NCI-H146 treated with DMSO at 0.1 percent for 48 hours (cell line): ENCODE data around the gene RTP2.
"Not testable (repeated sequence)": the region's sequence is repeated elsewhere in the genome, so short reads cannot be mapped to it uniquely, and the experiment has no call there.

ENCODE experiments used
- DNase-seq: peaks from one replicate; lab custom pipeline; 2025; ENCODE audit not compliant: unreplicated experiment; lab: John Stamatoyannopoulos, UW

RTP2 gene

DNA sequence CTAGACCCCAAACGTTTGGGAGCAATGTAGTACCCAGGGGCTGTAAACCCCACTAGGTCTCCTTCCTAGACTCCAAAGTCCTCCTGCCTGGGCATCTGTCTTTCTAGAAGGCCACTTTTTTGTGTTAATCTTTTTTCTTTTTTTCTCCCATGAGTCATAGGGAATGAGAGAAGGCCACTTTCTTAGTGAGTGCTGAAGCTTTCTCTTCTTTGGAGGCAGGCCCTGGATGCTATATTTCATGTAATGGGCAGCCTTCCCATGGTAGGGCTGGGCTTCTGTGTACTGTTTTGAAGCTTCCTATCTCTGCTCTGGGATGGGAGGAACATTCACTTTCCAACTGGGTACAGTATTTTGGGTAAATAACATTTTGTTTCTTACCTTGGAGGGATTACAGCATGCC lies 15.2 kb upstream of the RTP2 start:
- no peak for DNase-seq

DNA sequence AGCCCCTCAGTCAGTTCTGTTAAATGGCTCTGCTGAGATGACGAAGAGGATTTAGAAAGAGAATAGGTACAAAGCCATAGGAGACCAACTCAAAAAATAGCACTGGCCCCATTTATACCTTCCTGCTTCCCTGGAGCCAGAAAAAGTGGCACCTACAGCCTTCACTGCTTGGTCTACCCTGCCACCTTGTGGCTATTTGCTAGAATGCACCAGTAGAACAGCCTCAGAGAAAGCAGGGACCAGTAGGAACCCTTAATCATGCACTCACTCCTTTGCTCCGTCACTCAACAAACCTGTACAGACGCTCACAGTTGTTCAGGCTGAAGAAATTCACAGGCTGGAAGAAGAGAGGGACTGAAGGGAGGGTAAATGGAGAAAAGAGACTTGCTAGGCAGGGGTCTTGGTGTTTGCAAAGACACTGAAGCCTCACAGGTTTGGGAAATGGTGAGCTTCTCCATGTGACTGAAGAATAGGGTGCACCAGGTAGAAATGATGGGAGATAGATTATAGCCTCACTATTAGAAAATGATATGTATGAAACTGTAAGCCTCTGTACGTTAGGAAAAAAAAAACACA lies 12.1 kb upstream of the RTP2 start:
- peak; percentile 23 for DNase-seq

DNA sequence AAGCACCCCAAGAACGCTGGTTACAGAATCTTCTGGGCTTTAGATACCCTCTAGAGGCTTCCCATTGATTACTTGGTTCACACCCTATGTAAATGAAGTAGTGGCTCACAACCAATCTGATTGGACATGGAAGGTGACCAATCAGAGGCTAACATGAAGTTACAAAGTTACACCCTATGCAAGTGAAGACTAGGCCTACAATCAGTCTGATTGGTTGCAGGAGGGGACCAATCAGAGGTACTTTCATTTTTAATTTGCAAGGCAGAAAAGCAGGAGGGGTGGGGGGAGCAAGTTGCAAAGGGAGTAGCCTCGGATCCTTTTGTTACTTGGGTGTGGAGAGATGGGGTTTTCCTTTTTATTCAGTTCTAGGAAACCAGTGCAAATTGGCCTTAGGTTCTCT lies 11.1 kb upstream of the RTP2 start:
- no peak for DNase-seq

DNA sequence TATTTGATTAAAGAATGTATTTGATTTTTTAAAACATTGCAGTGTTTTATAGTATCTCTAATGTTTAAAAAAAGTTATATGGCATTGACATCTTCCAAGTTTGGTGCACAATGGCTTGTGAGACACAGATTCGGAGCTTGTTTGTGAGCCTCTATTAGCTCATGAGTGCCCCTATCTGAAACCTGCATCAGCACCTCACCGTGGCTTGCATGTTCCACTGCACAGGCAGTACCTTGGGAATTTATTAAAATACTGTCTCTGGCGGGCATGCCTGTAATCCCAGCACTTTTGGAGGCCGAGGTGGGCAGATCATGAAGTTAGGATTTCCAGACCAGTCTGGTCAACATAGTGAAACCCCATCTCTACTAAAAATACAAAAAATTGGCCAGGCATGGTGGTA lies 6.8 kb upstream of the RTP2 start:
- DNase-seq = no peak

DNA sequence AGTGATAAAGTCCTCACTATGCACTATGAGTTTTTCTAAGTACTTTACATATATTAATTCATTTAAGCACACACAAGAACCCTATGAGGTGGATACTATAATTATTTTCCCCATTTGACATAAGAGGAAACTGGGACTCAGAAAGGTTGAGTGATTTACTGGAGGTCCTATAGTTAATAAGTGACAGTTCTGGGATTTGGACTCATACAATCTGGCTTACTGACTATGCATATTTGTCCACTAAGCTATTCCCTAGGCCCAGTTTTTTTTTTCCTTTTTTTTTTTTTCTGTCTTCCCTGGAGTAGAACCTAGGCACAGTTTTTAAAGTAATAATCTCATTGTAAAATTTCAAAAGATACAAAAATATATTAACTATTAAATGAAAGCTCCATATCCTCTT lies 6.3 kb upstream of the RTP2 start:
- no peak for DNase-seq

DNA sequence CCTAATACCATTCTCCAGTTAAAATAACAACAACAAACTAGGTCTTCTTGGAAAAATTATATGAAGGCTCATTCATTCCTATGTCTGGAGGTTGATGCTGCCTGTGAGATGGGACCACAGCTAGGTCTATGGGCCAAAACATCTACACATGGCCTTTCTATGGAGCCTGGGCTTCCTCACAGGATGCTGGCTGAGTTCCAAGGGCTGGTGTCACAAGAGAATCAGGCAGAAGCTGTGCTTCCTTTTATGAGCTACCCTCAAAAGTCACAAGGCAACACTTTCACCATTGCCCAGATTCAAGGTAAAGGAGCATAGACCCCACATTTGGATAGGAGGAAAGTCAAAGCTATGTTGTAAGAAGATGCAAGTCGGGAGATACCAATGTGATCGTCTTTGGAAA lies 4.6 kb upstream of the RTP2 start:
- DNase-seq = no peak

DNA sequence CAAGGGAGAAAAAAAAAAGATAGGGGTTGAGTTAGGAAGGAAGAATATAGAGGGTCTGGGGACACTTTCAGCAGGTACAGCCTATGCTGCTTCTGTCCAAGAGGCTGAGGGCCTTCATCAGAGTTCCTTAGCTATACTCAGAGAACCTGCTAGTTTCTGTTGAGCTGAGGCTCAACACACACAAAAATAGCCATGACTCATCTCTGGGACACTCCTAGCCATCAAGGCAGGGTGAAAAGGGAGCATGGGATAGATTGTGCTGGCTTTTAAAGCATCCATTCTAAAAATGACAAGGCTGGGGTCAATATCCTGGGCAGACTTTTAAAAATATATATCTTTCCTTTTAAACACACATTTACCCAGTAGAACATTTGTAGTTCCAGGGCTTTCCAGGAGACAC lies 2.8 kb upstream of the RTP2 start:
- no peak for DNase-seq

DNA sequence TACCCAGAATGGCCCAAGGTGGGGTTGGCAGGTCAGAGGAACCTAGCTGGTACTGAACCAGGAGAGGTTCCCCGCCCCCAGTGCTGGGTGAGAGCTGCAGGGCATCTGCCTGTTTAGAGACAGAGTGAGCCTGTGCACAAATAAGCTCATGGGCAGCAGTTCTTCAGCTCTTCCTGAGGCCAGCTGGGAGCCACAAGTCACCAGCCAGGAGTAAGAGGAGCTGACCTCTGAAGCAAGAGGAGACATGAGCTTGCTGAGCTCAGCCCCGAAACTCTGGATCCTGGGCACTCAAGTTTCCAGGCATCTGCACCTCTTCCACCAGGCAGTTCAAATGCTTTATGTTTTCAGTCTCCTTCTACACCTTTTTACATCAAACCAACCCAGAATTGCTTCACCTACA lies 2.1 kb downstream of the RTP2 start:
- DNase-seq = no peak

DNA sequence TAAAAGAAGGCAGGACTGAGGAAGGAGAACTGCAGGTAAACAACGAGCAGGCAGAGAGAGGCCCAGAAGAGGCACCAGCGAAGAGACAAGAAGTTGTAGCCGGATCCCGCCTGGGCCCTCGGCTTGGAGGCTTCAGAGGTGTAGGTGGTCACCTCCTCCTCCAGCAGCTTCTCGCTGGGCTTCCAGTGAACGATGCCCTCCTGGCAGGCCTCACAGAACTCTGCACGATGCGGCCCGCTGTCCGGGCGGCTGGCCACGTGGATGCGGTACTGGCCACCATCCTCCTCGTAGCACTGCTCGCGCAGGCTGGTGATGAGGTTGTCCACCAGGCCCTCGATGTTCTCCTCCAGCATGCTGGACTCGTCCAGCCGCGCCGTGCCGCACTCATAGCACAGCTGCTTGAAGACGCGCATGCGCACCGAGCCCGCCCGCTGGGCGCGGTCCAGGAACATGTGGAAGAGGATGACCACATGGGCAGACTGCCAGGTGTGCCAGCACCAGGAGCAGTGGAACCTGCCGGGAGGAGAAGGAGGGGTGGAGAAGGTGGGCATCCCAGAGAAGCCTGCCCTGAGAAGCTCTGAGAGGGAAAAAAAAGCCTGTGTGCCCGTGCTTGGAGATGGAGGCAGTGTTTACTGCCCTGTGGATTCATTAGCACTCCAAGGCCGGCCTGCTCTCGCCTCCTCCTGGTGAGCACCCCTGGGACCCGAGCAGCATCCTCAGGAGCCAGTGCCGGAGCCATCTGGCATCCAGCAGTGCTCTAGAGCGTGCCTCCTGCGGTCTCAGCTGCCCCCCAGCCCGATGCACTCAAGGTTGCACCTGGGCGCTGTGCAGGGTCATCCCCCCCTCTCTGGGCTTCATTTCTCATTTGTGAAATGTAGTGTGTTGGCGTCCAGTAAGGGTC lies 3.6 kb downstream of the RTP2 start:
- no peak for DNase-seq

DNA sequence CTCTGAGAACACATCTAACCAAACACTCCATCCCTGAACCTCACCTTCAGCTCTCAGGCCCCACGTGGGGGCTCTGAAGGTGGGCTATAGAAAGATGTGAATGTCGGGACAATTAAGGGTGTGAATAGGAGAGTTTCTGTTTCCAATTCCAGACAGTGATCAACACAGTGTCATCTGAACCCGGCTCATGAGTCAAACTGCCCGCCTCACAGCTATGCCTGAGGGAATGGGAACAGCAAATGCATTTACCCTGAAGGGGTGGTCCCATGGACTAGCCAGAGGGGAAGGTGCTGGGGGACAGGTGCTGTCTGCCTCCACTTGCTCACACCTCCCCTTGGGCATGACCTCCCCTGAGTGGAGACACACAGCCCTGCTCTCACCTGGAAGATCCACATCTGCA lies 6.3 kb downstream of the RTP2 start:
- DNase-seq = no peak

DNA sequence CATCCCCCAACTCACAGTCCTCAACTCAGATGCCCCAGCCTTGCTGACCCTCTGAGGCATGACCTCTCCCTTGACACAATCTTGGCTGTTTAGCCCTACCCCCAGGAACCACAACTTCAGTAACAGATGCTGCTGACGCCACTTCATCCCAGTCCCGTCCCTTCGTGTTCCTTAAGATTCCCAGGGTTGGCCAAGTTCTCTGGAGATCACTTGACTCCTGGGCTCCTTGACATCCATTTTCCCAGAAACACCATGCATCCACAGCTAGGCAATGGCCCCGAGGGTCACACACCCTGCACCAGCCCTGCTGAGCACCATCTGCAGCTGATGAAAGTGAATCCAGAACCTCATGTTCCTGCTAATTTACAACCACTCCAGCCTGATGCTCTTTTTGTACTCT lies 6.9 kb downstream of the RTP2 start:
- no peak for DNase-seq

DNA sequence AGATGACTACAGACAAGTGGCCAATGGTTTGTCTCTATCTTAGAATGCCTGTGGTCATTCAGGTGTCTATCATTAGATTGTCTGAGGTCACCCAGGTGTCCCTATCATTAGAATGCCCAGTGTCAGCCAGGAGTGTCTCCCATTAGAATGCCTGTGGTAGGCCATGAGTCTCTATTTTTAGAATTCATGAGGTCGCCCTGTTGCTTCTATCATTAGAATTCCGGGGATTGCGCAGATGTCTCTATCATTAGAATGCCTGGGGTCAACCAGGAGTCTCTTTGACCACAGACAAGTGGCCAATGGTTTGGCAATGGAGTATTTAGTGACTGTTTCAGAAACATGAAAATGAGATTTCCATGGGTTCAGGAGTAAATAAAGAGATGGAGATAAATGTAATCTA lies 7.6 kb downstream of the RTP2 start:
- no peak for DNase-seq

DNA sequence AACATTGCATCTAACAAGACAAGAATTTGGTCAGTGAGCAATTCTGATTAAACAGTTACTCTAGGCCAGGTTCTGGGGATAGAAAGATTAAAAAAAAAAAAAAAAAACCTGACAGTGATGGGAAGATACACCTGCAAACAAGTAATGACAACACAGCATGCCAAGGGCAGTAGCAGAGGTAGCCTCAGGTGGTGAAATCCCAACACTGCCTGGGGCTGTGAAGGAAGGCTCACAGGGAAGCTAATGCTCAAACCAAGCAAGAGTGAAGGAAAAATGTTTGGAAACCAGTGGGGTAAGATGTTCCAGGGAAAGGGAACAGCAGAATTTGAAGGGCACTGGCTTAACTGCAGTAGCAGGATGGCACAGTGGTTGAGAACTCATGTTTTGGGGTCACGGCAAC lies 8.9 kb downstream of the RTP2 start:
- no peak for DNase-seq

DNA sequence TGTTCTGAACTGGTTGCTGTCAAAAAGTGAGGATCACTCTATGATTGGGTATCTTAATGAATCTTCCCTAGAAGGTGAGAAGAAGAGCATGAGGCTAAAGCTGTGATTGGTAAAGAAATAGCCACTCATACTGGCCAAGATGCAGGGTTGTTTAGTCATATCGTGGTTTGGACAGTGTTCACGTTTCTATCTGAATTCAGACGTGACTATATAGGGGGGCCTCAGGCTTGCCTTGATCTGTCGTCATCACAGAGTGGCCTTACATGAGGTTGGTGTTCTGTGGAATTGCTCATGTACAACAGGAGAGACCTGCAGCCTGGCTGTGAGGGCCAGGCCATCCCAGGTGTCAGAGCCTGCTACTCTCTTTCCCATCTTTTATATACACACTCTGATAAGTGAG lies 12.4 kb downstream of the RTP2 start:
- no peak for DNase-seq

DNA sequence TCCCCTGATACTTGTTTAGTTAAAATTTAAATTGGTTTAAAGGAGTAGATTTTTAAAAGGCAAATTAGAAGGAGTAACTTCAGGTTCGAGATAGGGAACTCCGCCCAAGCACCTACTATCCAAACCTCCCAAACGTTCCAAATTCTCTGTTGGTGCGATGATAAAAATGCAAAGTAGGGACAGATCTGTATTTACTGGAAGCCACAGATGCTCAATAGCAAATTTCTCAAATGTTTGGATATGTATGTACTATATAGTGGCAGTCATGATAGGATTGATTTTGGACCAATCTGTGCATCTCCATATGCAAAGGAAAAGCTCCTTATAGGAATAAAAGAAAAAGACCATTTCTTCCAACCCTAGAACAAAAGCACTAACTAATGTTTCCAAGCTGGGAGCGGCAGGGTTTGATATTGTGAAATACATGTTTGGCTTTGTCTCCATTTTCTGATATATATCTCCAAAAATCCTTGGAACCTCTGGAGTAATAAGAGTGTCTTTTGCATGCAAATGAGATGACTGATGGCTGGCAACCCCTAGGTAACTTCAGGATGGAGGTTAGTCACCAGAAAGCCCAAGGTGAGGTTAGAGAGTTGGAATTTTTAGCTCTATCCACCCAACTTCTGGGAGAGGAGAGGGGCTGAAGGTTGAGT lies 15.6 kb downstream of the RTP2 start:
- DNase-seq = no peak

DNA sequence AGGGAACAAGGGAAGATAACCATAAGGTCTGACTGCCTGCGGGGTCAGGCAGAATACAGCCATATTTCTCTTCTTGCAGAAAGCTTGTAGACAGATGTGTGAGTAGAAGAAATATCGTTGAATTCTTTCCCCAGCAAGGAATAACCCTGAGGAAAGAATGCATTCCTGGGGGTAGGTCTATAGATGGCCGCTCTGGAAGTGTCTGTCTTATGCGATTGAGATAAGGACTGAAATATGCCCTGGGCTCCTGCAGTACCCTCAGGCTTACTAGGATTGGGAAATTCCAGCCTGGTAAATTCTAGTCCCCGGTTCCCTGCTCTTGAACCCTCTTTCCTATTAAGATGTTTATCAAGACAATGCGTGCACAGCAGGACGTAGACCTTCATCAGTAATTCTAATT lies 16.4 kb downstream of the RTP2 start:
- DNase-seq = no peak

DNA sequence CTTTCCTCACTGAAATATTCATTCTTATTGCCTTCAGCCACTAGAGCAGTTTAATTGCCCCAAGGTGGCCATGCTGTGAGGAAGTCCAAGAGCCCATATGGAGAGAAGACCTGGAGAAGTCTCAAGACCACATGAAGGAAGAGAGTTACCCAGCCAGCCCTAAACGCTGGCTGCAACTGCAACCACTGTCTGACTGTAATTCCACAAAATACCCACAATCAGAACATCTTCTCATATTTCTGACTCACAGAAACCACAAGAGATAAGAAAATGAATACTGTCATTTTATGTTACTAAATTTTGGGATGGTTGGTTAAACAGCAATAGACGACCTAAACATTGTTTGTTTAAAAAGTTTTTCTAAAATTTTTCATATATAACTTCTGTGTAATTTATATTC lies 17.5 kb downstream of the RTP2 start:
- no peak for DNase-seq

DNA sequence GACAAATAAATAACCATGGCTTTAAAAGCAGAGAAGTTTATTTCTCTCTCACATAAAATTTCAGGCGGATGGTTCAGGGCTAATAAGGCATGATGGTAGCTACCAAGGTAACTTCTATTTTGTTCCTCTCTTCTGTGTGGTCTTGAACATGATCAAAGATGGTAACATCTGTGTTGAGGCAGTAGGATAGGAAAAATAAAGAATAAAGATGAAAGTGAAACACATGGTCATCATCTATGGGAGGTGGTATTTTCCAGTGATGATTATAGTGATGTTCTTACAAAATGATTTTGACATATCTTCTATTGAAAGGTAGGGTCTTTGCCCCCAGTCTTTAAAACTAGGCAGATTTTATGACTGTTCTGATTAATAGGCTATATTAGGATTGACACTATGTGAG lies 17.9 kb downstream of the RTP2 start:
- DNase-seq = no peak

DNA sequence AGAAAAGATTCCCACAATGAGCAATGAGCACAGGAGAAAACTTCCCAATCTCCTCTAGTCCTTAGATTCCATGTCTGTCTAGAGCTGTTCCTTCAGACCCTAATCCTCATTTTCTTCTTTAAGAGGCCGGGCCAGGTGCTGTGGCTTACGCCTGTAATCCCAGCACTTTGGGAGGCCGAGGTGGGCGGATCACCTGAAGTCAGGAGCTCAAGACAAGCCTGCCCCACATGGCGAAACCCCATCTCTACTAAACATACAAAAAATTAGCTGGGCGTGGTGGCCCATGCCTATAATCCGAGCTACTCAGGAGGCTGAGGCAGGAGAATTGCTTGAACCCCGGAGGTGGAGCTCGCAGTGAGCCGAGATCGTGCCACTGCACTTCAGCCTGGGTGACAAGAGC lies 20.6 kb downstream of the RTP2 start:
- not testable (repeated sequence) for DNase-seq

DNA sequence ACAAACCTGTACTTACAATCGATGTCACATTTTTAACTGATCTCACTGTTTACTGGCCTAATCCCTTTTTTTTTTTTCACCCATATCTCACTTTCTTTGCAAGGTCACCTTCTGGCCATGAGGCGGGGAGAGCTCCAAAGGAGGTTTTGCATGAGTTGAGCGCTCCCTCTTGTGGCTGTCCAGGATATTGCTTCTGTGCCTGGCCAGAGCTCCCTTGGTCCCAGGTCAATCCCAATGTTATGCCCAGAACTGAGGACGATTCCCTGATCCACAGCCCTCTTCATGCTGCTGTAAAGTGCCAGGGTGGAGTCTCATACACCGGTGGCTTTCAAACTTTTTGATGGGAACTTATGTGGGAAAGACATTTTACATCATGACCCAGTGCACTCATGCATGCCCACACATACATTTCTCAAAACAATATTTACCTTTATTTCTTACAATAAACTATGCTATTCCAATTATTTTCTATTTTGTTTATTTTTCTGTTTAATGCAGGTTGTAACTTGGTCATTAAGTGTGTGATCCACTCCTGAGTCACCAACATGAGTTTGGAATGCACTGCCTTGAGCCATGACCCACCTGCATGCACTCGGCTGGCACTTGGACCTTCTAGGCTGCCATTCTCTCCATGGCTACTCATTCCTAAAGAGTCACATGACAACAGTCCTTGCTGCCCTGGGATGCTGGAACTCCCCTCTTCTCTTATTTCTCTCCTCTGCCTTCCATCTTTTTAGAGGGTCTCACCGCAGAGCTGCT lies 22.5 kb downstream of the RTP2 start:
- DNase-seq = peak; percentile 61

DNA sequence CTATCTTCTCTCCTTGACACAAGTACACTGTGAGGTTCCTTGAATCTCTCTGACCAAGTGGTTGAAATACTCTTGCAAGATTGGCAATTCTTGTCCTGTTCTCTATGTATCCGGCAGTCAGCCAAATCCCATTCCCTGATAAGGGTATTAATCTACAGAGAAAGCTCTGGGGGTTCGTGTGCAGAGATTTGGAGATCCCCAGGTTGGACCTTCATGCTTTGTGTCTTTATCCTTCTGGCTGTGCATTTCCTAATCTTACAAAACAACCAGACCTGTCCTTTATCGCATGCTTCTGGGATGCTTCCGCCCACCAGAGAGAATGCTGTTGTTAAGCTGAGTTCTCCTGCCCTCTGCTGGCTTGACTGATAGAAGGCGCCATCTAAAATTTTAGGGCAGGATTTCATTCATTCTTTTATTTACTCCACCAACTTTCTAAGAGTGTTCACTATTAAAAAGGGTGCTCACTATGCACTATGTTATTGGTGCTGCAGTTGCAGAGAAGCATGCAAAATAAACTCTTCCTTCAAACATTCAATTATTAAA lies 23.6 kb downstream of the RTP2 start:
- no peak for DNase-seq
